GM12878 (cell line): Measurements from ENCODE around the gene DYNC1H1. TPM values are rescaled to one million over a fixed set of nuclear protein-coding genes. Genes with fewer than 3 reads are reported as not detected.

Experiments used
- ATF3 ChIP-seq: IDR thresholded peaks from 2 replicates; pipeline ENCODE4 v1.6.1; 2011; ENCODE audit warnings: low read depth, mild to moderate bottlenecking, low read length, moderate library complexity, borderline replicate concordance; ENCODE audit errors: extremely low read depth
- BACH1 ChIP-seq: fragments of 450-650 bp; IDR thresholded peaks from 2 replicates; pipeline ENCODE4 v1.6.1; 2017; ENCODE audit warnings: mild to moderate bottlenecking, borderline replicate concordance
- CBFB ChIP-seq: IDR thresholded peaks from 2 replicates; pipeline ENCODE4 v1.6.1; 2016; ENCODE audit warnings: antibody characterized with exemption, low read depth
- DPF2 ChIP-seq: fragments of 450-650 bp; IDR thresholded peaks from 2 replicates; pipeline ENCODE4 v1.6.1; 2017; ENCODE audit warnings: mild to moderate bottlenecking
- FOS ChIP-seq: IDR thresholded peaks from 3 replicates; pipeline ENCODE4 v1.6.1; 2011; ENCODE audit warnings: borderline replicate concordance; ENCODE audit not compliant: insufficient read length; ENCODE audit errors: extremely low read depth
- GATAD2B ChIP-seq: fragments of 450-650 bp; conservative IDR thresholded peaks from 2 replicates; pipeline ENCODE4 v1.6.1; 2017; ENCODE audit warnings: low read depth, mild to moderate bottlenecking, moderate library complexity
- HSF1 ChIP-seq: fragments of 150-350 bp; IDR thresholded peaks from 2 replicates; pipeline ENCODE4 v1.6.1; 2014; ENCODE audit warnings: mild to moderate bottlenecking, low read depth, low read length
- MAX ChIP-seq: IDR thresholded peaks from 2 replicates; pipeline ENCODE4 v1.6.1; 2012; ENCODE audit warnings: low read depth, low read length, improper control_type of control experiment
- MTA2 ChIP-seq: fragments of 450-650 bp; IDR thresholded peaks from 2 replicates; pipeline ENCODE4 v1.6.1; 2016; ENCODE audit warnings: low read depth, mild to moderate bottlenecking, moderate library complexity
- NR2F1 ChIP-seq: fragments of 450-650 bp; conservative IDR thresholded peaks from 2 replicates; pipeline ENCODE4 v1.6.1; 2017; ENCODE audit warnings: mild to moderate bottlenecking
- PKNOX1 ChIP-seq: fragments of 450-650 bp; IDR thresholded peaks from 2 replicates; pipeline ENCODE4 v1.6.1; 2016; ENCODE audit warnings: mild to moderate bottlenecking
- PML ChIP-seq: IDR thresholded peaks from 2 replicates; pipeline ENCODE4 v1.6.1; 2012; ENCODE audit warnings: low read length, inconsistent platforms
- POLR2A ChIP-seq: IDR thresholded peaks from 2 replicates; pipeline ENCODE4 v1.6.1; 2011; ENCODE audit warnings: low read depth, mild to moderate bottlenecking, low read length
- RFX5 ChIP-seq: IDR thresholded peaks from 2 replicates; pipeline ENCODE4 v1.6.1; 2011; ENCODE audit warnings: low read depth, low read length, improper control_type of control experiment
- SMAD1 ChIP-seq: fragments of 450-650 bp; IDR thresholded peaks from 2 replicates; pipeline ENCODE4 v1.6.1; 2018; ENCODE audit warnings: mild to moderate bottlenecking, low read depth; ENCODE audit not compliant: partially characterized antibody
- SMAD5 ChIP-seq: IDR thresholded peaks from 2 replicates; pipeline ENCODE4 v1.6.1; 2016; ENCODE audit warnings: antibody characterized with exemption, low read depth
- SREBF2 ChIP-seq: IDR thresholded peaks from 2 replicates; pipeline ENCODE4 v1.6.1; 2012; ENCODE audit warnings: mild to moderate bottlenecking, low read length
- STAT3 ChIP-seq: IDR thresholded peaks from 2 replicates; pipeline ENCODE4 v1.6.1; 2011; ENCODE audit warnings: low read depth, low read length, improper control_type of control experiment
- SUPT20H ChIP-seq: IDR thresholded peaks from 2 replicates; pipeline ENCODE4 v1.6.1; 2011; ENCODE audit warnings: low read depth, mild to moderate bottlenecking, low read length, moderate library complexity, borderline replicate concordance; ENCODE audit not compliant: control insufficient read depth
- TCF12 ChIP-seq: IDR thresholded peaks from 2 replicates; pipeline ENCODE4 v1.6.1; 2011; ENCODE audit warnings: low read depth, mild to moderate bottlenecking, low read length
- TCF3 ChIP-seq: IDR thresholded peaks from 2 replicates; pipeline ENCODE4 v1.6.1; 2012; ENCODE audit warnings: low read depth, mild to moderate bottlenecking, low read length, borderline replicate concordance; ENCODE audit not compliant: insufficient read depth
- YBX1 ChIP-seq: fragments of 450-650 bp; IDR thresholded peaks from 2 replicates; pipeline ENCODE4 v1.6.1; 2016; ENCODE audit warnings: antibody characterized with exemption
- ZNF207 ChIP-seq: fragments of 450-650 bp; IDR thresholded peaks from 2 replicates; pipeline ENCODE4 v1.6.1; 2014; ENCODE audit warnings: antibody characterized with exemption, mild to moderate bottlenecking, borderline replicate concordance
- polyA plus RNA-seq, 11 experiments: library from polyadenylated mRNA; depleted of rRNA in 4 of 11; unstranded in 6 of 11; stranded (reverse) in 5 of 11; fragments of >200 nt; fragmentation: Nextera tagmentation in 4 of 11; fragmentation: Illumina TruSeq in 1 of 11; extraction: Ambion mirVana in 4 of 11; extraction: Trizol in 1 of 11; gene quantifications; 1 replicate in 1 of 11; 2 replicates in 10 of 11; pipeline versions ENCODE4 v1.2.1 to v1.2.3, GENCODE V29; 2011 to 2016; ENCODE audit warnings: inconsistent platforms in 2 of 11, missing spikeins in 2 of 11, low read depth in 1 of 11
- total RNA-seq, 4 experiments: library from RNA; depleted of rRNA in 3 of 4; stranded (reverse); fragments of >200 nt in 3 of 4; fragmentation: Illumina TruSeq in 1 of 4; extraction: Trizol in 1 of 4; gene quantifications; 2 replicates each; pipeline versions ENCODE4 v1.2.1 to v1.2.3, GENCODE V29; 2013 to 2021
- TF ChIP-seq, protein P1 (sequence below): fragments of 450-650 bp; IDR thresholded peaks from 2 replicates; pipeline ENCODE4 v1.6.1; 2017; ENCODE audit warnings: mild to moderate bottlenecking
- TF ChIP-seq, protein P2 (sequence below): IDR thresholded peaks from 2 replicates; pipeline ENCODE4 v1.6.1; 2012; ENCODE audit warnings: low read depth, low read length, improper control_type of control experiment

Gene DYNC1H1
- total and polyA plus RNA-seq, 10 of the 15 experiments (the other 5 are each of a cell fraction or from before 2014, with no cell fraction given), result 38.4 to 291 (median 111) TPM

DNA sequence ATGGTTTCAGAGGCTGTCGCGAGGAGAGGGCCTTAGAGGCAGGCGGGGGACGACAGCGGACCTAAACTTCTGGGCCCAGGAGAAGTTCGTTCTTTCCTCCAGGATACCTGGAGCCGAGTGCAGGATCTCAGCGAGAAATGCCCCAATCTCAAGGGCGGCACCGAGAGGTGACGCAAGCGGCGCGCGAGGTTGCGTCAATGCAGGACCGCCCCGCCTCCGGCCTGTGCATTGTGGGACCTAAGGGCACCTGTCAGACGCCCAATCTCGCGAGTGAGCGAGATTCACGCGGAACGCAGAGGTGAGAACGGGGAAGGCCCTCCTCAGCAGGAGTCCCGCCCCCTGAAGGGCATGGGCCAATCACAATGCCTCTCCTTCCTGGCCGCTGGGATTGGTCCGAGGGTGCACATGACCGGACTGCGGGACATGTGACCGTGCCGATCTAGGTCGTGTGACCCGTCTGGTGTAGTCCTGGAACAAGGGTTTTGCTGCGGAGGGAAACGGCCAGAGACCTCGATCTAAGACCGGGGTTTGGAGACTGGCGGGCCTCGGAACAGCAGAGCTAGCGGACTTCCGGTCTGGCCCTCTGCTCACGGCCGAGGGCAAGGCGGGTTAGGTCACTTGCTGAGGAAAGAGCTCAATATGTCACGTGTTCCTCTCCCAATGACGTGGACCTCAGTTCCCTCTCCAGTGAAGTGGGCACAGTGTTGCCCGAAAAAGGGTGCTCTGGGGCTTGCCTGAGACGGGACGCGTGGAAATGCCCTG is 16.3 kb upstream of the DYNC1H1 start (continued):
- TF ChIP-seq DPF2 (peak; percentile 40; the same call in 1 of the 2 replicates), HSF1 (0 out of 2 replicates have a peak, but pooled peaks have one; percentile 19), RFX5 (no peak; the same call in 1 of the 2 replicates), TCF3 (no peak), POLR2A (peak; percentile 91), BACH1 (no peak), NR2F1 (no peak; the same call in 1 of the 2 replicates), STAT3 (no peak), SUPT20H (no peak), ZNF207 (peak; percentile 61), CBFB (peak; percentile 100), PML (peak; percentile 94), TCF12 (peak; percentile 64; the same call in 1 of the 2 replicates), SMAD1 (peak; percentile 64), SMAD5 (peak; percentile 78), YBX1 (no peak), MTA2 (peak; percentile 6; the same call in 1 of the 2 replicates), SREBF2 (no peak), MAX (peak; percentile 93), ATF3 (peak; percentile 97), PKNOX1 (peak; percentile 93), GATAD2B (peak; percentile 39; the same call in 1 of the 2 replicates), FOS (peak; percentile 98)
- TF ChIP-seq, protein P1, sequence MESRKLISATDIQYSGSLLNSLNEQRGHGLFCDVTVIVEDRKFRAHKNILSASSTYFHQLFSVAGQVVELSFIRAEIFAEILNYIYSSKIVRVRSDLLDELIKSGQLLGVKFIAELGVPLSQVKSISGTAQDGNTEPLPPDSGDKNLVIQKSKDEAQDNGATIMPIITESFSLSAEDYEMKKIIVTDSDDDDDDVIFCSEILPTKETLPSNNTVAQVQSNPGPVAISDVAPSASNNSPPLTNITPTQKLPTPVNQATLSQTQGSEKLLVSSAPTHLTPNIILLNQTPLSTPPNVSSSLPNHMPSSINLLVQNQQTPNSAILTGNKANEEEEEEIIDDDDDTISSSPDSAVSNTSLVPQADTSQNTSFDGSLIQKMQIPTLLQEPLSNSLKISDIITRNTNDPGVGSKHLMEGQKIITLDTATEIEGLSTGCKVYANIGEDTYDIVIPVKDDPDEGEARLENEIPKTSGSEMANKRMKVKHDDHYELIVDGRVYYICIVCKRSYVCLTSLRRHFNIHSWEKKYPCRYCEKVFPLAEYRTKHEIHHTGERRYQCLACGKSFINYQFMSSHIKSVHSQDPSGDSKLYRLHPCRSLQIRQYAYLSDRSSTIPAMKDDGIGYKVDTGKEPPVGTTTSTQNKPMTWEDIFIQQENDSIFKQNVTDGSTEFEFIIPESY, result peak; percentile 57; the same call in 1 of the 2 replicates
- TF ChIP-seq, protein P2, sequence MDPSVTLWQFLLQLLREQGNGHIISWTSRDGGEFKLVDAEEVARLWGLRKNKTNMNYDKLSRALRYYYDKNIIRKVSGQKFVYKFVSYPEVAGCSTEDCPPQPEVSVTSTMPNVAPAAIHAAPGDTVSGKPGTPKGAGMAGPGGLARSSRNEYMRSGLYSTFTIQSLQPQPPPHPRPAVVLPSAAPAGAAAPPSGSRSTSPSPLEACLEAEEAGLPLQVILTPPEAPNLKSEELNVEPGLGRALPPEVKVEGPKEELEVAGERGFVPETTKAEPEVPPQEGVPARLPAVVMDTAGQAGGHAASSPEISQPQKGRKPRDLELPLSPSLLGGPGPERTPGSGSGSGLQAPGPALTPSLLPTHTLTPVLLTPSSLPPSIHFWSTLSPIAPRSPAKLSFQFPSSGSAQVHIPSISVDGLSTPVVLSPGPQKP, result peak; percentile 58; the same call in 1 of the 2 replicates
